Natural killer cell (primary cell): ENCODE data around the gene POLR1A. TPM values are rescaled to one million over a fixed set of nuclear protein-coding genes. Genes with fewer than 3 reads are reported as not detected.

Source experiments
- ATAC-seq, 3 donors: fragments of 150-1000 bp in 2 of 3; fragments of 200-7000 bp in 1 of 3; cut with Tn5 transposase; 1 replicate in 1 of 3; 2 replicates in 2 of 3; pipeline ENCODE4 v1.10.0; 2021; ENCODE audit warnings: mild to moderate bottlenecking in 2 of 3, moderate library complexity in 2 of 3
- DNase-seq, 2 donors: peaks; one replicate each; pipeline versions ENCODE4 v3.0.0 to v3.0.0-alpha.2; 2013 to 2021; ENCODE audit warnings: mixed read lengths in 1 of 2
- H3K27ac ChIP-seq: one replicate; pipeline ENCODE4 v1.5.1; 2013; ENCODE audit warnings: mild to moderate bottlenecking, low read length
- H3K27me3 ChIP-seq: one replicate; pipeline ENCODE4 v1.6.1; 2013; ENCODE audit warnings: low read length; ENCODE audit not compliant: control insufficient read depth, insufficient read depth
- H3K36me3 ChIP-seq: one replicate; pipeline ENCODE4 v1.6.1; 2013; ENCODE audit warnings: low read length; ENCODE audit not compliant: control insufficient read depth, insufficient read depth
- H3K4me1 ChIP-seq: one replicate; pipeline ENCODE4 v1.6.1; 2013; ENCODE audit warnings: low read length; ENCODE audit not compliant: control insufficient read depth, insufficient read depth
- H3K4me3 ChIP-seq: one replicate; pipeline ENCODE4 v1.5.1; 2013; ENCODE audit warnings: low read length
- H3K9me3 ChIP-seq: one replicate; pipeline ENCODE4 v1.6.1; 2013; ENCODE audit warnings: low read length; ENCODE audit not compliant: control insufficient read depth, insufficient read depth
- H3K27ac Mint-ChIP-seq, 2 donors: one replicate each; pipeline ENCODE4 v1.8.0; 2022; ENCODE audit warnings: mild to moderate bottlenecking in 2 of 2, mixed read lengths in 2 of 2, moderate library complexity in 1 of 2
- H3K27me3 Mint-ChIP-seq, 2 donors: one replicate each; pipeline ENCODE4 v1.8.0; 2022; ENCODE audit warnings: low read depth in 2 of 2, mixed read lengths in 2 of 2
- H3K36me3 Mint-ChIP-seq: one replicate; pipeline ENCODE4 v1.8.0; 2022; ENCODE audit warnings: mixed read lengths
- H3K4me1 Mint-ChIP-seq, 2 donors: one replicate each; pipeline ENCODE4 v1.8.0; 2022; ENCODE audit warnings: mixed read lengths in 2 of 2
- H3K4me3 Mint-ChIP-seq: one replicate; pipeline ENCODE4 v1.8.0; 2022; ENCODE audit warnings: mild to moderate bottlenecking, moderate library complexity, mixed read lengths
- H3K9me3 Mint-ChIP-seq, 2 donors: one replicate each; pipeline ENCODE4 v1.8.0; 2022; ENCODE audit warnings: mixed read lengths in 2 of 2
- CTCF ChIP-seq: fragments of 200-600 bp; IDR thresholded peaks from one replicate; pipeline ENCODE4 v1.8.0; 2022; ENCODE audit warnings: antibody characterized with exemption
- WGBS: methylation state at CpG from one replicate; pipeline ENCODE4 v1.1.7; 2013; ENCODE audit warnings: missing lambda C conversion rate; ENCODE audit not compliant: insufficient coverage; 5-methylcytosine and 5-hydroxymethylcytosine counted together
- intact Hi-C: fragments of 100-400 bp; cut with micrococcal nuclease; formaldehyde crosslinking; loops from one replicate; pipeline ENCODE4 v1.14.2; 2022
- total RNA-seq, 4 donors: library from RNA; stranded (reverse); fragments of 120-200 nt in 1 of 4; gene quantifications; one replicate each; pipeline versions ENCODE4 v1.2.3 to v1.2.4, GENCODE V29; 2013 to 2022

Gene POLR1A
- total RNA-seq, 3 donors from 2014 or later (not counting 1 experiment from before 2014, with no cell fraction given) = 19.7 to 26.5 (median 22.8) TPM

GRCh38 chr2:86123328-86123925 lies 17.7 kb upstream of the POLR1A start:
- no peak for TF ChIP-seq CTCF
- ATAC-seq (no peak), DNase-seq (no peak)
- Mint-ChIP-seq H3K4me3 (no peak overlapping the region), H3K9me3 (no peaks in the 10 kb centered on the region), H3K27ac (no peak overlapping the region), H3K4me1 (peaks cover 0 to under 1% of the 10 kb centered on the region in 2 donors), H3K27me3 (no peaks in the 10 kb centered on the region), H3K36me3 (peaks cover 20% of the 10 kb centered on the region)
- intact Hi-C loops = no loop called here
- Histone ChIP-seq H3K27me3 (no peaks in the 10 kb centered on the region), H3K4me3 (no peak overlapping the region), H3K36me3 (peaks cover 96% of the 10 kb centered on the region), H3K4me1 (no peaks in the 10 kb centered on the region), H3K27ac (no peak overlapping the region), H3K9me3 (no peaks in the 10 kb centered on the region)
- 98% methylated on average over 4 of the region's 5 CpGs for whole genome bisulfite sequencing

- Histone ChIP-seq H3K27me3 (no peaks in the 10 kb centered on the region), H3K4me1 (no peaks in the 10 kb centered on the region), H3K9me3 (no peaks in the 10 kb centered on the region), H3K36me3 (peaks cover 88% of the 10 kb centered on the region), H3K27ac (no peak overlapping the region), H3K4me3 (no peak overlapping the region)
- no peak for TF ChIP-seq CTCF
- ATAC-seq (no peak), DNase-seq (no peak)
- Mint-ChIP-seq H3K27ac (no peak overlapping the region), H3K9me3 (no peaks in the 10 kb centered on the region), H3K27me3 (no peaks in the 10 kb centered on the region), H3K4me3 (no peak overlapping the region), H3K36me3 (peaks cover 31% of the 10 kb centered on the region), H3K4me1 (peaks cover 8 to 11% of the 10 kb centered on the region in 2 donors)
- intact Hi-C loops = no loop called here
- WGBS = no CpG with 5 or more reads among the region's 2 CpGs
Observed at GRCh38 chr2:86118130-86118529, 12.4 kb upstream of the POLR1A start.

- intact Hi-C loops = loop anchor here (5.0 to 10.0 kb wide), 2 partner anchors 90 to 382 kb away; partner anchors contain the start of genes IMMT and MRPL35
- H3K9me3 ChIP-seq = no peaks in the 10 kb centered on the region
Observed at GRCh38 chr2:86107031-86107430, 1.3 kb upstream of the POLR1A start.

More at GRCh38 chr2:86107031-86107430, 1.3 kb upstream of the POLR1A start:
- Mint-ChIP-seq H3K4me3 (peak overlapping the region; percentile 97), H3K4me1 (peaks cover 62 to 63% of the 10 kb centered on the region in 2 donors), H3K9me3 (no peaks in the 10 kb centered on the region), H3K27ac (peak overlapping the region; percentile 94 to 98), H3K36me3 (peaks cover 9% of the 10 kb centered on the region), H3K27me3 (no peaks in the 10 kb centered on the region)
- ATAC-seq = no peak
- TF ChIP-seq CTCF = no peak
- Histone ChIP-seq H3K27ac (no peak overlapping the region), H3K27me3 (no peaks in the 10 kb centered on the region), H3K4me1 (peaks cover 9% of the 10 kb centered on the region), H3K4me3 (peak overlapping the region; percentile 92), H3K36me3 (peaks cover 27% of the 10 kb centered on the region)
- DNase-seq = peak in 1 of 2 donors; percentile 7
- WGBS = 36% methylated on average over 4 of the region's 5 CpGs
